ENCODE data around the gene GJA1.

DNA sequence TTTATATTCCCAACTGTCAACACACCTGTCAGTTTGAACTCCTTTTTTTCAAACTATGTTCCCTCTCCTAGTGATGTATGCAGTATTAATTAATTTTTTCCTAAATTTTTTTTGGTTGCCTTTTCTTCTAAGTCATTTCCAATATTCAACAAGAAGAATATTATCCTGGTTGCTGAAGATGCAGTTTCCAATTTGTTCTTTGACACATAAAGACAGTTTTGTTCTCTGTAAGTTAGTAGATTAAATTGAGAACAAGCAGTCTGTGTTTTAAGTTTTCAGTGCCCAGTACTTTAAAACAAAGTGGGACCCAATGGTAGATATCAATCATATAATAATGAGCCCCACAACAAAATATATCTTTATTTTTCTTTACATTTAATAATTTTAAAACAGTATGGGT, 47.3 kb downstream of the GJA1 start:
- TF ChIP-seq EZH2 (IDR thresholded peaks at IDR 0.05; ENCODE audit: borderline replicate concordance) (no peak), EZH2phosphoT487 (IDR thresholded peaks at IDR 0.05; ENCODE audit: low read depth, severe bottlenecking, unreplicated experiment) (no peak)
- TF ChIP-seq, protein P1, sequence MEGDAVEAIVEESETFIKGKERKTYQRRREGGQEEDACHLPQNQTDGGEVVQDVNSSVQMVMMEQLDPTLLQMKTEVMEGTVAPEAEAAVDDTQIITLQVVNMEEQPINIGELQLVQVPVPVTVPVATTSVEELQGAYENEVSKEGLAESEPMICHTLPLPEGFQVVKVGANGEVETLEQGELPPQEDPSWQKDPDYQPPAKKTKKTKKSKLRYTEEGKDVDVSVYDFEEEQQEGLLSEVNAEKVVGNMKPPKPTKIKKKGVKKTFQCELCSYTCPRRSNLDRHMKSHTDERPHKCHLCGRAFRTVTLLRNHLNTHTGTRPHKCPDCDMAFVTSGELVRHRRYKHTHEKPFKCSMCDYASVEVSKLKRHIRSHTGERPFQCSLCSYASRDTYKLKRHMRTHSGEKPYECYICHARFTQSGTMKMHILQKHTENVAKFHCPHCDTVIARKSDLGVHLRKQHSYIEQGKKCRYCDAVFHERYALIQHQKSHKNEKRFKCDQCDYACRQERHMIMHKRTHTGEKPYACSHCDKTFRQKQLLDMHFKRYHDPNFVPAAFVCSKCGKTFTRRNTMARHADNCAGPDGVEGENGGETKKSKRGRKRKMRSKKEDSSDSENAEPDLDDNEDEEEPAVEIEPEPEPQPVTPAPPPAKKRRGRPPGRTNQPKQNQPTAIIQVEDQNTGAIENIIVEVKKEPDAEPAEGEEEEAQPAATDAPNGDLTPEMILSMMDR (IDR thresholded peaks at IDR 0.05; ENCODE audit: poor library complexity): no peak
